Activated CD4-positive, alpha-beta T cell treated with anti-CD3 and anti-CD28 coated beads for 4 hours (primary cell): ENCODE data around the gene TIE1.

Source experiments
- DNase-seq, 2 donors: peaks; one replicate each; pipeline ENCODE4 v3.0.0-alpha.2; 2020

TIE1 gene

DNA sequence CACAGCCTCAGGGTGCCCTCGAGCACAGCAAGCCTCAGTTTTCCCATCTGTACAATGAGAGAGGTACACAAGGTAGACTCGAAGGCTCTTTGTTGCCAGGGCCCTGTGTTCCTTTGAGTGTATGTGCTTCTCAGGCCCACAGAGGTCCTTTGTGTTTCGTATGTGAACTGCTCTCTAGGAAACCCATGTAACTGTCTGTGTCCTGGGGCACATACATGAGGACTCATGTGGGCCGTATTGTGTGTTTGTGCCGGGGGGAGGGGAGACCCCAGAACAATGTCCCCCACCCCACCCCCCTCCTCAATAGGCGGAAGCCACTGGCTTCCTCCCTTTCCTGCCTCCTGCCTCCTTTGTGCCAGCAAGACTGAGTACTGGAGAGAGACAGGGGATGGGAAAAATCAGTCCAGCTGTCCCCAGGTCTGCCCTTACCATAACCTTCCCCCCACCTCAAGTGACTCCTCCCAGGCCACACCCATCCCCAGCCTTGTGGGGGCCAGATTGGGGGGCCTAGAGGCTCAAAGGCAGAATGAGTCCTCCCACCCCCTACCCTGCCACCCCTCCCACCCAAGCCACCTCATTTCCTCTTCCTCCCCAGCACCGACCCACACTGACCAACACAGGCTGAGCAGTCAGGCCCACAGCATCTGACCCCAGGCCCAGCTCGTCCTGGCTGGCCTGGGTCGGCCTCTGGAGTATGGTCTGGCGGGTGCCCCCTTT is at the start of gene TIE1:
TIE1 (plus strand) TSS at position 605 of the 717 bp plus-strand sequence; CDS start at position 695, 90 bp downstream.
- DNase-seq = no peak

DNA sequence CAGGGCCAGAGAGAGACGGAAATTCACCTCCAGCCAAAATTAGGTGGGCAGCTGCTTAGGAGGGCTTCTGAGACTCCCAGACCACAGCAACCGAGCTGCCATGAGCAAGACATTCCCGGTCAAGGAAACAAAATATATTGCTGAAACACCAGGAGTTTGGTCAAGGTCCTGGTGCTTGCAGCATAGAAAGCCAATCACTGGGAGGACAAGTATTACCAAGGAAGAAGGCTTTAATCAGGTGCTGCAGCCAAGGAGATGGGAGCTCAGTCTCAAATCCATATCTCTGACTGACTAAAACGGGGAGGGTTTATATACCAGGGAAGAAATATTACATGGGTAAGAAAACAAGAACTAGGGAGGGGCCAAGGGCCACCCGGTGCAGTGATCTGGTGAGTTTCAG is 49.8 kb upstream of the TIE1 start:
- no peak for DNase-seq

DNA sequence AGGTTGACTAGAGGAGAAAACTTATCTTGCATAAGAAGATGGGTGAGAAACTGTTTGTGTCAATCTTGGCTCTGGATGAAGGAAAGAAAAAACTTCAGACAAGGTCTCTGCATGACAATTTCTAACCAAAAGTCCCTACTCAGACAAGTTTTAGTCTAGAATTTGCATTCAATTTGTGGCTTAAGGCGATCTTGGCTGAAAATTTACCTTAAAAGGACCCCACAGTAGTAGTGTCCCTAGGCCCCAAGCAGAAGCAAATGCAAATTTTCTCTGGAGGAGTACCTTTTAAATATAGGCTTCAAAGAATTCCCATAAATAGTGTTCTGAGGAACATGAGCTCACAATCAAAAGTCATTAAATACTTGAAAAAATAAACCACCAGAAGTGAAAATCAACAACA is 48.6 kb upstream of the TIE1 start:
- no peak for DNase-seq

DNA sequence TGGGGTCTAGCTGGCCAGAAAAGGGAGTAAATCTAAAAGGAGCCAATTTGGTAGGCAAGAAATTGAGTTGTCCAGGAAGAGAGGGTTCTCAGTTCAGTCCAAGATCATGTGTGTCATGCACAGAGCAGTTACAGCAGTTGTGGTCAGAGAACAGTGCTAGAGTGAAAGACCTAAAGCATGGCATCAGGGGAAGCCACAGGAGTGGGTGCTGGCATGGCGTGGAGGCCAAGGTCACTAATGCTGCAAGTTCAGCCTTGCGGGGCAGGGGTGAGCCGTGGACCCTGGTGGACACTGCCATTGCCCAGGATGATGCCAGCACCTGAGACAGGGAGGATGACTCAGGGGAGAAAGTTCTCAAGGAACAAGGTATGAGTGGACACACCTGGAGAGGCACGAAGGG is 47.6 kb upstream of the TIE1 start:
- DNase-seq = no peak

DNA sequence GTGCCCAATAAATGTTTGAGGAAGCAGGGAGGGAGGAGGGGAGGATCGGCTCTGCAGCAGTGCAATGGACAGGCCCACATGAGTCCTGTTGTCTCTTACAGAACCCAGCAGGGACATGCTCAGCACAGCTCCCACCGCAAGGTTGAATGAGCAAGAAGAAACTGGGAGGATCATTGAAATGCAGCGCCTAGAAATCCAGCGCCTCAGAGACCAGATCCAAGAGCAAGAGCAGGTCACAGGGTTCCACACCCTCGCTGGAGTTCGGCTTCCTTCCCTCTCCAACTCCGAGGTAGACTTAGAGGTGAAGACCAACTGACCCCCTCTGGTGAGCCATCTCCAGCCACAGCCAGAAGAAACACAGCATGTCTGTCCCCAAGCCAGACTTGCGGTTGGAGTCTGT is 46.9 kb upstream of the TIE1 start:
- no peak for DNase-seq

DNA sequence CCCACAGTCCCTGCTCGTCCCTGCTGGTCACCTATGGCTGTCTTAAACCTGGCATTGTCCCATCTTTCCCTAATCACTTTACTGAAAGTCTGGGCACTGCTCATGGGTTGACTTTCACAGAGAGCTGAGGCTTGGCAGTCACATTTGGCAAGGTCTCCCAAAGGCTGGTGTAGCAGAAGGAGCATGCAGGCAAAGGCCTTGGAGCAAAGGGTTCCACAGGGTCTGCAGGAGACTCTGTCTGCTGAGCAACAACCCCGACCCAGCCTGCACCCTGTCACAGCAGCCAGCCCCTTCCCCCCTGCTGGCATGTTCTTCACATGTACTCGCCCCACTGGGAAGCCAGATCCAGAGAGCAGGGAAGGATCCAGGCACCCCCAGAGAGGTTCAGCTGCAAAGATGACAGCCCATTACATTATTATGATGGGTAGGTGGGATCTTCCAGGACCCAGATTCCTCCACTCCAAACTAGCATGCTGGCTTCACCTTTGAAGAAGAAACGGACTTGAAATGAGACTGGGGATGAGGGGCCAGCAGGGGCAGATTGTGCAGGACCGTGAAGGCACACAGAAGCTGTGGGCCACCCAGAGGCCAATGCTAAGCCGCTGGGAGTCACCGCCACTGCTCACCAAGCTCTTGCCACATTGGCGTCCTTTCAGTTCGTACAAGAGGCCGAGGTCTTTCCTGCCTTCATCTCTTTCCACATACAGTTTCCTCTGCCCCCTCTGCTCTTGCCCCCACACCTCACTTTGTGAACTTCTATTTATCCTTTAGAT is 45.2 kb upstream of the TIE1 start:
- no peak for DNase-seq

DNA sequence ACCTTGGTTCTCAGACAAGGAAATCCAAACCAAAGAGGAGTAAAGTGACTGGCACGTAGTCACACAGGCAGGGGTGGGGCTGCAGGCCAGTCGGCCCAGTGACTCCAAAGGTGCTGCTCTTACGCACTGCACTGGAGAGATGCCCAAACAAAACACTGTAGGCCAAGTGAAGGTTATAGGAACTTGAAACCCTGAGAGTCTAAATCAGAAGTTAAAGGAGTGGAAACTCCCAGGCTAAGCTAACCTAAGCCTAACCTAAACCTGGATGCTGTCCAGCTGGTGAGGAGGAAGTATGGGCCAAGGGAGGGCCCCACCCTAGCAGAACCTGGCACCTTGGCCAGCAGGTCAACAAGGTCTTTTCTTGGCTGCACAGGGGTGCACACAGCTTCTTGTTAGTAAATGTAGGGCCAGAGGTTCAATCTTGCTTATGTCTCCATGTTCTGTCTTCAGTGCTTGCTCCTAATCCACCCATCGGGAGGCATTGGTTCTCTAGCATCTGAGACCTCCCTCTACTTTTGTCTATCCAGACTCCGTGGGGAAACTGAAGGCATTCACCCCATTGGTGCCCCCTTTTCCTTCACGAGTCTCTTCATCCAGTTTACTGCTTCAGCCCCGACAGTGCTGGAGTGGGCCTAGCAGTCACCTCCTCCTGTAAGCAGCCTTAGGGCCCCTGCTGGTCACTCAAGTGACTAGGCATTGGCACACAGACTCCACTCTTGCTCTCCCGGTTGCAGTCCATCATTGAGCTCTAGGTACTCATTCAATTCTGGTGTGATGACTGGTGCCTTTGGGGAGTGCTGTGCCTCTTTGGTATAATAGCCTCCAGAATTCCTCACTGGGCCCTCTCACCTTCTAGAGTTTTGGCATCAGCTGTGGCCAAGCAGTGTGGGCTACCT is 43.9 kb upstream of the TIE1 start:
- no peak for DNase-seq

DNA sequence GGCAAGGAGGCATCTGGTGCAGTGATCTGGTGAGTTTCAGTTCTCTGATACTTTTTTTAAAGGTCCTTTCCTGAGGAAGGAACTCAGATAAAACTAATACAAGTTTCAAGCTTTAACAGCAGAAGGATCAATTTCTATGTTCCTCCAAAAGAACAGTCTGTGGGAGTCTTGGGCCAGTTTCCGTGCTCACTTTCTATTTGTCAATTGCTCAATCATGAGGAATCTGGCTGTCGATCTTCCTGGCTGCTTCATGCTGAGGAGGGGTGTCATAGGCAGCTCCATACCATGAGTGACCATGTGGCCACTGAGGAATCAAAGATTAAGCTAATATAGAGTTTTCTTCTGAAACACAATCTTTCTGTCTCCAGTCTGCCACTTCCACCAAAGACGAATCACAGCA is 42.4 kb upstream of the TIE1 start:
- no peak for DNase-seq

DNA sequence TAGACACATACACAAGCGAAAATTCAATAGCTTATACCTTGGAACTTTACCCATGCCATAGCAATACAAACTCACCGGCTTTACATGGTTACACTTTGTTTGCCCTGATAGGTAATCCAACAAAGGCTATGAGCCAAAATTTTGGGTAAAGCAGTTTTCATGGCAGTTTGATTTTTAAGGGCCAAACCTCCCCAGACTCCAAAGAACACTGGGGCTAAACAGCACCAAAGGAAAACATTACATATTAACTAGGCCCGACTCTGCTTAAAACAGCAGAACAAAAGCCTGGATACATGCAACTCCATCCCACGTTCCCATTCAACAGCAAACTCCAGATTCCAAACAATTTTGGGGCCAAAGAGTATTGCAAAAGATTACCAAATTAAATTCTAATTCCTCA is 35.4 kb upstream of the TIE1 start:
- DNase-seq = no peak

DNA sequence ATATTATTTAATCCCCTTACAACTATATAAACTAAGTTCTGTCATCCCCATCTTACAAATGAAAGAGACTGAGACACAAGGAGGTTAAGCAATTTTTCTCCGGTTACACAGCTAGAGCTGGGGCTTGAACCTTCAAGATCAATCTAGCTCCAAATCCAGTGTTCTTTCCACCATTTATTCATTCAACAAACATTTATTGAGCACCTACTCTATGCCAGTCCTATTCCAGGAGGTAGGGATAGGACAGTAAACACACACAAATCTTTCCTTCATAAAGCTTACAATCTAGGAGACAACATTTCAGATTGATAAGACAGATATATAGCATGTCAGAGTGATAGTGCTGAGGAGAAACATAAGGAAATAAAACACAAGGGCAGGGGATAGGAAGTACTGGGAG is 33.9 kb upstream of the TIE1 start:
- no peak for DNase-seq

DNA sequence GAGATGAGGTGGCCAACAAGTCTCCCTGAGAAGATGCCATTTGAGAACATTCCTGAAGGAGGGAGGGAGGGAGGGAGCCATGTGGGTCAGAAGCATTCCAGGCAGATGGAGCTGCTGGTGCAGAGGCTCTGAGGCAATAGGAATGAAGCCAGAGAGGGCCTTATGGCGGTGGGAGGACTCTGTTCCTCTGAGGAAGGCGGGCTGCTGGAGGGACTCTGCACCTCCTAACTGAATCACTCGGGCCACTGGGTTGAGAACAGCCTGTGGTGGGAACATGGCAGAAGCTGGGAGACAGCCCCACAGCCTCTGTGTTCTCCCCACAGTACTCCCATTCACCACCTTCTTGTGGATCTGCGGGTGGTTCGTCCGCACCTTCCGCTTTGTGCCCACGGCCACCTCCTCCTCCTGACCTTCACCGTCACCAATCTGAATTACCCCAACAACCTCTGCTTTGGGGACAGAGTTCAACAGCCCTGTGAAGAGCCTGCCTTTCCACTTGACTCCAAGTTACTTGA is 33.4 kb upstream of the TIE1 start:
- DNase-seq = no peak

DNA sequence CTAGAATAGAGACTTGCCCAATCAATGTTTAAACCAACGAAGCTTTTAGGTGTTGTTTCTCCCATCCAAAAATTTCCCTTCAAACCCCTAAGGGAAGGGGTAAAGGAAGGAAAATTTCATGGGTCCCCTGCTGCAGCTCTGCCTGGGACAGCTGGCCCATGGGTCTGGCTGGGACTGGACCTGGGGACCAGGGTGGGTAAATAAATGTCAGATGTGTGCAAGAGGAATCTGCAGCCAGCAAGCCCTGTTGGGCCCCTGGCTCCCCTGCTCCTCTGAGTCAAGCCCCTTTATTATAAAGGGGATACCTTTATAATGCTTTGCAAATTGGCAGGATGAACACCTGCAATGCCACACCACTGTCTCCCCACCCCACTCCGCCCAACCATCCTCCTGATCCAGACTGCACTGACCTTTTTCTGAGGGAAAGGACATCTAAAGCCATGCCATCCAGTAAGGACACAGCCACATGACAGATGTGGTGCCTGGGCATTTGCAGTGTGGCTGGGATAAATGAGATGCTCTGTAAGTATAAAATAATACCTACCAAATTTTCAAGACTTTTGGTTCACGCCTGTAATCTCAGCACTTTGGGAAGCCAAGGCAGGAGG is 32.9 kb upstream of the TIE1 start:
- no peak for DNase-seq

DNA sequence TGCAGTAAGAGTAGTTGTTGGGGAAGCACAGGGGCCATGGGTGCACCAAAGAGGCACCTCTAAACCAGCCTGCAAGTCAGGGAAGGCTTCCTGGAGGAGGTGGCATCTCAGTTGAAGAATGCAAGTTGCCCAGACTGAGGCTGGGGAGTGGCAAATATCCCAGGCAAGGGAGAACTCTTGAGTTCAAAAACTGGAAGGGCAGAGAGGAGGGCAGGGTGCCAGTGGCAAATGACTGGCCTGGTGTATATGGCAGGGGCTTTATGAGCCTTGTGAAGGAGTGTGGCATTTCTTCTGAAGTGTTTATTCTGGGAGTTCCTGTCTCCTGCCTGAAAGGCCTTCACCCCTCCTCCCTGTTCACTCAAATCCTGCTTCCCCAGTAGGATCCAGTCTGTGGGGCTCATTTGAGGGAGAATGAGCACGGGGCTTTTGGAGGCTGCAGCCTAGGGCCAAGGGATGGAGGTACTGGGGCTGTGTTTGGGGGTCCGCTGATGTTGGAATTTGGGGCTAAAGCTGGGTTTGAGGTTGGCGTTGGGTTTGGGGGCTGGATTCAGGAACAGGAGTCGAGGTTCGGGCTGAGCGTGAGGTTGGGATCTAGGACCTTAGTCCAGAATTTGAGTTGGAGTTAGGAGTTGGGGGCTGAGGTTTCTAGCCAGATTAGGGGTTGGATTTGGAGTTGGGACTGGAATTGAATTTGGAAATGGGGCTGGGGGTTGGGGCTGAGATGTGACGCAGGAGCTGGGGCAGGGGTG is 31.0 kb upstream of the TIE1 start, which contains the start of gene TMEM125:
TMEM125 (plus strand) TSS at position 357 of the 749 bp plus-strand sequence. CDS start 2,740 bp downstream, outside the sequence.
- no peak for DNase-seq

DNA sequence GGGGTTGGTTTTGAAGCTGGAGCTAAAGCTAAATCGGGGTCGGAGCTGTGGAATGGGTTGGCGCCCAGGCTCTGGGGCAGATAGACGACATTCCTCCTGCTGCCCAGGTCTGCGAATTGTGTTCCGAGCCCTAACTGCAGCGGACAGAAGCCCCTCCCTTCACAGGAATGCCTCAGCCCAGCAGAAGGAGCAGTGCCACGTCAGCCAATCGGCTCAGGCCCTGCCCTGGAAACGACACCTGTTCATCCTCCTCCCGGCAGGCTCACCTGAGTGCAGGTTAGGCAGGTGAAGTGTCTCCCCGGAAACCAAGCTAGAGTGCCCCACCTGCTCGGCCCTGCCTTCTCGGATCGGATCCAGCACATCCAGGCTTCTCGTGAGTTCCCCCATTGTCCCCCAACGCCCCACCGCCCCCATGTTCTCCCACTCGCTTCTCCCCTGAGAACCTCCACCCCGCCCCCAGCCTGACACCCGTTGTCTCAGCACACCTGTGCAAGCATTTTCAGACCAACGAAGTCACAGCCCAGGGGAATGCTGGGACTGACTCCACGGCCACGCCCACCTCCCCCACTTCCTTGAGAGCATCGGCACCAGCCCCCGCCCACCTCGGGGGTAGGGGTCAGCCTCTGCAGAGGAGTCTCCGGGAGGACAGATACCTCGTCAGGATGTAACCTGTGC is 30.2 kb upstream of the TIE1 start:
- DNase-seq = peak in 1 of 2 donors; percentile 11

DNA sequence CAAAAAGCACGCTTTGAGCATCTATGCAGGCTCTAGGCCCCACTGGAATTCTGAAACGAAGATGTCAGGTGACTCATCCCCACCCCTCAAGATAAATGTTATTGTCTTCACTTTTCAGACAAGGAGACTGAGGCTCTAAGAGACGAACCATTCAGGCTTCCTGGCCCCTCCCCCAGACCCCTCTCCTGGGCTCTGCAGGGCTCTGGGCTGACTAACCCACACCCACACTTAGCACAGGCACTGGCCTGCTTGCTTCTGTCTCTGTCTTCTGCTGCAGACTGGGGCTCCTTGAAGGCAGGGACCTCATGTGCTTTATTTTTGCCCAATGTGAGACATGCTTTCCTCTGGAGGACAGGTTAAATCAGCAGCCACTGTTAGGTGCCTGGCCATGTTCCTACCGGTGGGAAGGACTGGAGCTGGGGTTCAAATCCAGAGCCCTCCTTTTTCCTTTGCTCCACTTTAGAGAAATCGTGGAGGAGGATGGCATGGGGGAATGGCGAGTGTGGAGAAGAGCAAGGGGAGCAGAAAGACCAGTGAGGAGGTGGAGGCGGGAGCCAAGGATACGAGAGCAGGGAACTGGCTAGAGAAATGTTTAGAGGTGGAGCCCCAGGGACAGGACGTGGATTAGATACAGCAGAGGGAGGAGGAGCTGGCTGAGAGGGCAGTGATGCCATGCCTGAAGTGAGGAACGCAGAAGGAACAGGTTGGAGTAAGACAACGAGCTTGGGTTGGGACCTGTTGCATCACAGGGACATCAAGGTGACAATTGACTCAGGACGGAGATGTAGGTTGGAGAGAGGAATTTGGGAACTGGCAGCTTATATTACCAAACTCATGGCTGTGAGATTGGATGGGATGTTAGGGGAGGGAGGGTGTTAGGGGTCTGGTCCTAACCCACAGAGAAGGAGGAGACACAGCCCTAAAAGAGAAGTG is 29.3 kb upstream of the TIE1 start:
- DNase-seq = no peak

DNA sequence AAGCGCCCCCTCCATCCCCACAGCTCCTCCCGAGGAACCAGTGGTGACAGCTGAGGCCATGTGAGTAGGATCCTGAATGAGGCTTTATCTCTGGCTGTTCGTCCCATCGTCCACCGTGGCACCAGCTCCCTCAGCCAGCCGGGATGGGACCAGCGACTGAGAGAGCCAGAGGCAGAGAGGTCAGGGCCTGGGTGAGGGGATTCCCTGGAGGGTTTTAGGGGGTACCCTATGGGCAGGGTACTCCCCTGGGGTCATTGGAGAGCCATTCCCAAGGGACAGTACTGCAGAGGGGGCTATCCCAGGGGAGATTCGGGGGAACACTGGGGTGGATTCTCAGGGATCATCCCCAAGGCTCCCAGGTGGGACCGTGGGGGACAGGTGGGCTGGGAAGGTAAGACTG is 28.6 kb upstream of the TIE1 start:
- DNase-seq = no peak

DNA sequence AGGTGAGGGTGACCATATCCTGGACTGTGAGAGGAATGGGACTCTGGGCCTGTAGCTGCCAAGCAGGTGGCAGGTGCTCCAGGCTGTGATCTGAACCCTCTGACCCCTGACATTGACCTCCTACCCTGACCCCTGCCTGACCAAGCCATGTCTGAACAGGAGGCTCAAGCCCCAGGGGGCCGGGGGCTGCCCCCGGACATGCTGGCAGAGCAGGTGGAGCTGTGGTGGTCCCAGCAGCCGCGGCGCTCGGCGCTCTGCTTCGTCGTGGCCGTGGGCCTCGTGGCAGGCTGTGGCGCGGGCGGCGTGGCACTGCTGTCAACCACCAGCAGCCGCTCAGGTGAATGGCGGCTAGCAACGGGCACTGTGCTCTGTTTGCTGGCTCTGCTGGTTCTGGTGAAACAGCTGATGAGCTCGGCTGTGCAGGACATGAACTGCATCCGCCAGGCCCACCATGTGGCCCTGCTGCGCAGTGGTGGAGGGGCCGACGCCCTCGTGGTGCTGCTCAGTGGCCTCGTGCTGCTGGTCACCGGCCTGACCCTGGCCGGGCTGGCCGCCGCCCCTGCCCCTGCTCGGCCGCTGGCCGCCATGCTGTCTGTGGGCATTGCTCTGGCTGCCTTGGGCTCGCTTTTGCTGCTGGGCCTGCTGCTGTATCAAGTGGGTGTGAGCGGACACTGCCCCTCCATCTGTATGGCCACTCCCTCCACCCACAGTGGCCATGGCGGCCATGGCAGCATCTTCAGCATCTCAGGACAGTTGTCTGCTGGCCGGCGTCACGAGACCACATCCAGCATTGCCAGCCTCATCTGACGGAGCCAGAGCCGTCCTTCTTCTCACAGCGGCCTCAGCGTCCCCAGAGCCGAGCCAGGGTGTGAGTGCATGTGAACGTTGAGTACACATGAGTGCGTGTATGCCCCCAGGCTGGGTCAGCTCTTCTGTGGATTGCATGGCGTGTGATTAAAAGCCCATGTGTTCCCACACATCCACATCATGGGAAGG is 27.9 kb upstream of the TIE1 start:
- no peak for DNase-seq

DNA sequence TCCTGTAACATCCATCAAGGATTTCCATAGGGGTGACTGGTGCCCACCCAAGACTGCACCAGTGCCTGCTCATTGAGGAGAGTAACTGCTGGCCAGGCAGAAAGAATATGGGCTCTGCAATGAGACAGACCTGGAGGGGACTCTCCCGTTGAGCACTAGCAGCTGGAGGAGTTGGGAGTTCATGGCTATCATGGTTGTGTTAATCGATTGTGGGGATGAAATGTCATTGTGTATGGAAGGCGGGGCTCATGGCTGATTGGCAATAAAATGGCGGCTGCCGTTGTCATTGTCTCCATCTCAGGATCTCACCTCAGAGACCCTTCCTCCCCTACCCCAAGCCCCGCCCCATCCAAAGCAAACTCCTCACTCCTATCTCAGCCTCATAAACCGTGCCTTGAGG is 27.1 kb upstream of the TIE1 start:
- no peak for DNase-seq
